Stimulated activated CD4-positive, alpha-beta T cell treated with anti-CD3 and anti-CD28 coated beads, Interleukin-15, amount 100 ng/mL, for 1 hour (primary cell): ENCODE data around the gene MAGI1.

Experiments used
- DNase-seq, 2 donors: peaks; one replicate each; pipeline ENCODE4 v3.0.0-alpha.2; 2020; ENCODE audit warnings: low read depth in 1 of 2, low spot score in 1 of 2

The MAGI1 gene

DNA sequence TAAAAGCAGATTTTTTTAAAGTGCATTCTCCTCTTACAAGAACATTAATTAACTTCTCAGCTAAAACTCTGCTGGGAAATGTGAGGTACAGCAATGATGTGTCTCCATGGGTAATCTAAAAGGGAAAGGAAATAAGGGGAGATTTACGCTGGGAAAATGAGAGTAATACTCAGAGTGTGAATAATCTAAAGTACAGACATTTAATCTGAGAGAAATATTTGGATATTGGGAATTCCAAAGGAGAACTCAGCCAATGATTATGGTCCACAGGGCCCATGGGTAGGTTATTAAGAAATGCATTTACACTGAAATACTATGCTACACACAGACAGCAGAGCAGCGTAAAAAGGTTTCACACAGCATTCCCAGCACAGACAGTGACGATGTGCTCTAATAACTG lies 229.9 kb downstream of the MAGI1 start:
- DNase-seq = no peak

- DNase-seq = no peak
Measured at GRCh38 chr3:65808407-65808806, 230.3 kb downstream of the MAGI1 start.

DNA sequence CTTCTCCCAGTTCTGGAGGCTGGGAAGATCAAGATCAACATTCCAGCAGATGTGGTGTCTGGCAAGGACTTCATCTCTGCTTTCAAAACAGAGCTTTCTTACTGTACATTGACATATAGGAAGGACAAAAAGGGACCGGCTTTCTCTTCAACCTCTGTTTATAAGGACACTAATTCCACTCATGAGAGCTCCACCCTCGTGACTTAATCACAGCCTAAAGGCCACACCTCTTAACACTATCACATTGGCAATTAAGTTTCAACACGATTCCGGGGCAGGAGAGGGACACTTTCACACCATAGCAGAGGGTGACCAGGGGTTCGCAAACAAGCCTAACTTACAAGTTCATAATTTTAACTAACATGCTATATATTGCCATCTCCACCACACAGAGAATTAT lies 231.5 kb downstream of the MAGI1 start:
- DNase-seq = no peak

GRCh38 chr3:65806600-65806999 lies 232.1 kb downstream of the MAGI1 start:
- DNase-seq = no peak

DNA sequence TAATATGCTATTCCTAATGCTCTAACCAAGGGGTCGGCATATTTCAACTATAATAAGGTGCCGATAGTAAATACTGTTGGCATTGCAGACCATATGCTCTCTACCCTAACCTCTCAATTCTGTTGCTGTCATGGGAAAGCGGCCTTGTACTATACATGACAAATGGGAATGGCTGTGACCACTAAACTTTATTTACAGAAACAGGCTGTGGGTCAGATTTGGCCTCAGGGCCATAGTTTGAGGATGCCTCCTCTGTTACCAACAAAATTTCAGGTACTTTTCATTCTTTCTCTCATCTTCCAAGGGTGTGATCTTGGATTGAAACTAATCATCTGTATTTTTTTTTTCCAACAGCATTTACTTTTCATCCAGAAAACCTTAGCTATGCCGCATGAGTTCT lies 242.0 kb downstream of the MAGI1 start:
- no peak for DNase-seq

DNA sequence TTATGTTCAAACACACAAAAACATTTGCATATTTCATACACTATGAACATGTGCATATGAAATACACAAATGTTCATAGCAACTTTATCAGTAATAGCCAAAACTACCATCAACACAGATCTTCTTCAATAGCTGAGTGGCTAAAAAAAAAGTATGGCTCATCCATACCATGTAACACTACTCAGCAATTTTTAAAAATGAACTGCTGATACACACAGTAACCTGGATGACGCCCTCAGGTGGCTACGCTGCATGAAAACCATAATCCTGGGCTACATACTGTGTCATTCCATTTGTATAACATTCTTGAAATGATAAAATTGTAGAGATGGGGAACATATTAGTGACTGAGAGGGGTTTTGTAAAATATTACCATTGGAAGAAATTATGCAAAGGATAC lies 243.6 kb downstream of the MAGI1 start:
- DNase-seq = no peak

DNA sequence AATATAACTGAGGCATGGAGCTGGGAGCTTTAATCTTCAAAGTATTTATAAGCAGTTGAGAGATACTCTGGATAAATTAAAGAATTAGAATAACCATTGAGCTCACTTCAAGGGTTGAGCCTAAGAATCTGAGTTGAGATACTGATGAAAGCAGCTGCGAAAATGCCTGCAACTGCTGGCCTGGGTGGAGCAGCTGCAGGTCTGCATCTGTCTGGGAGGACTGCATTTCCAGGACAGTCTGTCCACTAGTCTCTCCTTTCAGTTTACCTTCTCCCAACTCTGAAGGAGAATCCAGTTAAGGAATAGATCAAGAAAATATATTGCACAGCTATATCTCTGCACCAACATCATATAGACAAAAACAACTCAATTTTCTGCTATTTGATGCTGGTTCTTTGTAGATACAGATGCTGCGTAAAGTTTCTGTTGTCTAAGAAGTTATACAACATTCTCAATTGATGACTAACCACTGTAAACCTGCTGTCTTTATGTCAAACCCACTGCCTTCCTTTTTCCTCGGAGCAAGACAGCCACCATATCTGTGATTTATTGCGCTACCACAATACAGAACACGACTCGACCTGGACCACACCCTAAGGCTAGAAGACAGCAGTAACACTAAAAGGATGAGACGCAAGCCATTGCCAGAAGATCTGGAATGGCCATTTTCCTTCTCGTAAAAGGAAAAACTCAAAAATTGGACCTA lies 245.1 kb downstream of the MAGI1 start:
- no peak for DNase-seq

- no peak for DNase-seq
Measured at GRCh38 chr3:65788461-65788860, 250.3 kb downstream of the MAGI1 start.

- no peak for DNase-seq
Measured at GRCh38 chr3:65787827-65788226, 250.9 kb downstream of the MAGI1 start.

DNA sequence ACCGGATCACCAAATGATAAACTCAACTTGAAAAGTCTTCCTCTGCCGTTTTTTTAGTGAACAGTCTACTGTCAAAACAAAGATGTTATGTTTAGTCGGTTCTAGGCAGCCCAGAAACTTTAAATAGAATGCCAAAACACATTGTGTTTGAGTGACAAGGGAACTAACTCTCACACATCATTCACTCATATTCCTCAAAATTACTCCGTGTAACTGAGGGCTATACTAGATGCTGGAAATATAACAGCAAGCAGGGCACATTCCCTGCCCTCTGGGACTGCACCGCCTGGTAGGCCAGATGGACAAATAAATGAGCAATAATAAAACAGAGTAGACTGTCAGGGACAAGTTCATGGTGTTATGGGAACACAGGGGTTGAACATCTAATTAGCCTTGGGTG lies 251.4 kb downstream of the MAGI1 start:
- no peak for DNase-seq

GRCh38 chr3:65786890-65787289 lies 251.8 kb downstream of the MAGI1 start:
- no peak for DNase-seq

DNA sequence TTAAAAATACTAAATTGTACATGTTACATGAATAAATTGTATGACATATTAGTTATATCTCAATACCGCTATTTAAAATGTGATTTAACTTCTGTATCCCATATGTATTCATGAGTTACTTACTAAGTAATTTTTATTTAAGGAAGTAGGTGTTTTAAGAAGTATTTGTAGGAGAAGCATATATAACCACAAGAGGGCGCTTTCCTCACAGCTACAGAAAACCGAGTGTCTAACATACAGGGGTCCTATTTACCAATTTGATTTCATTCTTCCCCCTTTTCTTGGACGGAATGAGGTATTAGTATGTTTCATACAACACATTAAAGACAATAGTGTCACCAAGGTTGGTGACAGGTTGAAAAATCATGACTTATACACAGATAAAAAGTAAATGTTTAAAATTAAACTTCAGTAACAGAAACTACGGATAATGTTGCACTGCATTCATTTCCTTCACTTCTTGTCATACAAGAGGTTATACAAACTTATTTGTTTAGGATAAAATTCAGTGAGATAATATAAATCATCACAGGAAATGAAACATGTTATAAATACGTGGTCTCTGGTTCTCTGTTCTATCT lies 253.6 kb downstream of the MAGI1 start:
- DNase-seq = no peak

GRCh38 chr3:65783117-65783516 lies 255.6 kb downstream of the MAGI1 start:
- no peak for DNase-seq

DNA sequence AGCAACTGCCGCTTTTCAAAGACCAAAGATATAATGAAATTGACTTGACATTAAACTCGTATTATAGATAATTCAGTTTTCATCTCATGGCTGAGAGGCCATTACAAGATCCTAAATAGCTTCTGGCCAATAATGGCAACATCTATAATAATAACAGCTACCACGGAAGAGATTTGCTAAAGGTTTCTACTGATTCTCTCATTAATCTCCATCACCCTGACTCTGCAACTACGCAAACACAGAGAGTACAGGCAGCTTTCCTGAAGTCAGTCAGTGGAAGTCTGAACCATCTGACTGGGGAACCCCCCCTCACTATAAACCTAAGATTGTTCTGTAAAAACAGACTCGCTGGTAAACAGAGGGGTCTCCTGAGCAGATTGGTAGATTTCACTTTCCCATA lies 257.1 kb downstream of the MAGI1 start:
- no peak for DNase-seq

DNA sequence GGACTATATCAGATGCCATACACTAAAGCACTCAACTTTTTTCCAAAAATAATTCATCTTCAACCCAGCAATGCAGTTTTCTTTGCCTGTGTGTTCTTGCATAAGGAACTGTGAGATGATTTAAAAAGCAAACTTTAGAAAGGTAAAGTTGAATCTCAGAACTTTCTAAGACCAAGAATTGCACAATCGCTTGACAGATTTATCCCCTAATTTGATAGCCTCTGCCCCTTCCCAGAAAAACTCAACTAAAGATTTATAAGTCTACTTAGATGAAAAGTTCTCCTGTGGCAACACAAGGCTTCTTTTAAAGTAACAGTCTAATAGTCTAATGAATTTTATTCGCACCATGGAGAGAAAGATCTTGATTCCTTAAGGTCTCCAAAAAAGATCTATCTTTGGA lies 259.3 kb downstream of the MAGI1 start:
- DNase-seq = no peak

DNA sequence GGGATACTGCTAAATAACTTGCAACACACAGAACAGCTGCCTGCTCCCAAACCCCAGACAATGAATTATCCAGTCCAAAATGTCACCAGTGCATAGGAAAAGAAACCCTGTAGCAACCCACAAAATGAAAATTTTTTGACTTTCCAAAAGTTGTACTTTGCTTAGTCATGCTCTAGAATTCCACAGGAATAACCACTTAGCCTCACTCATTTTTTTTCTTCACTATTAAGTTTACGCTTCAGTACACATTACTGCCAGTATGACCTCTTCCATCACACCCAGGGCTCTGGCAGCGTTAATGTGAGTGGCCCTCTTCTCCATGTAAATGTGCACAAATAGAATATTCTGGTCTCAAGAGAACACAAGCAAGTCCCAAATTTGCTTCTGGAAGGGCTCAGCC lies 259.8 kb downstream of the MAGI1 start:
- DNase-seq = no peak

DNA sequence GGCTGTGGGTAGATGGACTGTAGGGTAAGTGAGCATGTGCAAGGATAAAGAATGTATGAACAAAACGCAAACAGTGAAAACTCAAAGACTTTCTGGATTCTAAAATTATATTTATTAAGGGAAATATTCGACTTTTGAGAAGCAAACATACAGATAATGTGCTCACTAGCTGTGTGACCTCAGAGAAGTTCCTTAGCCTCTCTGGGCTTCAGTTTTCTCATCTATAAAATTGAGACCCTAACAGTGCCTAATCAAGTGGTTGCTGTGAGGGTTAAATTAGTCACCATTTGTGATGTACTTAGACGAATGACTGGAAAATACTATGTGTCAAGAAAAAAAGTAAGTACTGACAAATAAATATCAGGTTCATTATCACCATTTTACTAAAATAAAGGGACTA lies 261.7 kb downstream of the MAGI1 start:
- DNase-seq = no peak

DNA sequence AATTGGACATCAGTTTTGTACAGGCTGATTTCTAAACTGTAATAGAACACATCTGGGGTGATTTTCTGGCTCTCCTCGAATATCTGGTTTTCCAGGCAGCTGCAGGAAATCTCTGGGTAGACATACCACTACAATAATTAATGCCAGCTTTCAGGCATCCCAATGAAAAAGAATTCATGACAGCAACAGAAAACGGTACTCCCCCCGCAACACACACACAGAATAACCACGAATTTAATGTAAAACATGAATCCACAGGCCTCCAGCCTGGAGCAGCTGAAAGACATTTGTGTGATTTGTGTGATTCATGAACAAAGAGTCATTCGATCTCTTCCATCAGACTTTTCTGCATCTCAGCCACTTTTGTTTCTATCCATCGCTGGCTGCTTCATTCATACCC lies 262.2 kb downstream of the MAGI1 start:
- no peak for DNase-seq

DNA sequence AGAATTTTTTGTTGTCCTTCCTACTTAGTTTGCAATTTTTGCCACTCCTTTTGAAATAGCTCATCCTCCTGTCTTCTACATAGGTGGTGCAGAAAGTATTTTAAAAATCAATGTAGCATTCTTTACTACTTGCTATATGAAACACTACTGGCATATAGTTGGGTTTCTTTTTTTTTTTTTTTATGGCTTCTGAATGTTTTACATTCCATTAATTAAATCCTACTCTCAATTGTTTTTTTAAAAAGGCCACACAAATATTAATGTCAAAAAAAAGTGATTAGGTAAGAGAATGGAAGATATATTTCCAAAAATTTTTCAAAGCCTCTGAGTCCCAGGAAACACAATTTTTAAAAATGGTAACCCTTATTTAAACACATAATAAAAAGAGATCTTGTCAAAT lies 262.6 kb downstream of the MAGI1 start:
- DNase-seq = no peak

DNA sequence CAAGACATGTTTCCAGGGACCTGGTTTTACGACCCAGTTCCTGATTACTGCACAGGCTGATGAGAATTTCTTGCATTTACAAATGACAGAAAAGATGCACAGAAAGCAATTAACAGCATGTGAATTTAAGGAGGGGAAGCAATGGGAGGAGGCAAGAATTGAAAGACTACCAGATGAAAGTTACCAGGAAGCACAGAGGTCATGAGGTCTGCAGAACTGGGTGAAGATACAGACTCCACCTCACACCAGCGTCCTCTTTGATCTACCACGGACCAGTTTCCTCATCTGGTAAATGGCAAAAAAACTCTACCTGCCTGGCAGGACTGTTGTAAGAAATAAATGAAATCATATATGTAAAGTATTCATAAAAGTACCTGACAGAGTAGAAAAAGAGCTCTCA lies 266.0 kb downstream of the MAGI1 start:
- DNase-seq = no peak

DNA sequence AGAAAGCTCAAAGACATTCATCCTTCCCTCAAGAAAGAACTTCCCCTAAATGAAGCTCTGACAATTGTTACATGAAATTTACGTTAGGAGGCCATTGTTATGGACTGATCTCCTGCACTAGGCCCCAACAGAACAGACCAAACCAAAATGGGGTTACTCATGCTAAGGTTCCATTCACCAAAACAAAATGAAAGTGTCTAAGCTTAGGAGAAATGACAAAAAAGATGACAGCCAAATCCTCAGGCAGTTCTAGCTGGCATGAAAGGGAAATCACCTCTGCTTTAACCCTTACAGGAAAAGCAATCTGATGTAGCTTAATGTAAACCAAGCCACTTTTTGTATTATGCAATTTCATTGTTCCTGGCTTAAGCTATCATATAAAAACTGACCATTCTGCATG lies 271.2 kb downstream of the MAGI1 start:
- no peak for DNase-seq

DNA sequence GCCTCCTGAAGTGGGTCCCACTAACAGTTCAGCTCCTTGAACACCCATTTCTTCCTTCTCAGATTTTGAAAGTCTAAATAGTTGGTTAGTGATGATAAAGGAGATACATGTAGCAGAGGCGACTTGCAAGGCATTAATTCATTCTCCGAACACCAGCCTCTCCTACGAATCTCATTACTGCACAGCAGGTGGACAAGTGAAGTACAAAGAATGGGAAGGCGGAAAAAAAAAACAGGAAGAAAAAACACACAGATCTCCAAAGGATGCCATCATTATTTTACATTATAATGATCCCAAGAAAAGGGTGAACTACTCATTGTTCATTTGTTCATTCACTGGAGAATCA lies 276.5 kb downstream of the MAGI1 start:
- no peak for DNase-seq

GRCh38 chr3:65761446-65762234 lies 277.1 kb downstream of the MAGI1 start:
- DNase-seq = no peak
